SK-N-SH treated with all-trans-retinoic acid at 6 μM for 48 hours (cell line): ENCODE data around the gene PKP4.

ENCODE experiments used
- ARNTL ChIP-seq: fragments of 450-650 bp; formaldehyde crosslinking; IDR thresholded peaks from 2 replicates; pipeline ENCODE4 v1.5.0; 2020; ENCODE audit warnings: low read depth, mild to moderate bottlenecking, moderate library complexity, borderline replicate concordance
- CSDC2 ChIP-seq: fragments of 250-450 bp; sonication (Bioruptor Pico); IDR thresholded peaks from 2 replicates; pipeline ENCODE4 v1.5.0; 2020; ENCODE audit warnings: mild to moderate bottlenecking, moderate library complexity
- RARB ChIP-seq: fragments of 250-450 bp; sonication (Bioruptor Pico); IDR thresholded peaks from 2 replicates; pipeline ENCODE4 v1.8.0; 2021; ENCODE audit warnings: mild to moderate bottlenecking, moderate library complexity
- ZC3H10 ChIP-seq: fragments of 250-450 bp; sonication (Bioruptor Pico); IDR thresholded peaks from 2 replicates; pipeline ENCODE4 v1.5.1; 2021; ENCODE audit warnings: mild to moderate bottlenecking, moderate library complexity
- ZNF70 ChIP-seq: fragments of 450-650 bp; formaldehyde crosslinking; IDR thresholded peaks from 2 replicates; pipeline ENCODE4 v1.5.0; 2020; ENCODE audit warnings: mild to moderate bottlenecking, moderate library complexity
- ZNF8 ChIP-seq: fragments of 450-650 bp; formaldehyde crosslinking; IDR thresholded peaks from 2 replicates; pipeline ENCODE4 v1.5.0; 2020; ENCODE audit warnings: mild to moderate bottlenecking, moderate library complexity
- TF ChIP-seq, protein P1 (sequence below): fragments of 250-450 bp; sonication (Bioruptor Pico); IDR thresholded peaks from 2 replicates; pipeline ENCODE4 v1.8.0; 2020; ENCODE audit warnings: mild to moderate bottlenecking, moderate library complexity, borderline replicate concordance
- TF ChIP-seq, protein P2 (sequence below): fragments of 250-450 bp; sonication (Bioruptor Pico); IDR thresholded peaks from 2 replicates; pipeline ENCODE4 v1.5.1; 2020; ENCODE audit warnings: low read depth, mild to moderate bottlenecking, moderate library complexity
- TF ChIP-seq, protein P3 (sequence below): fragments of 250-450 bp; sonication (Bioruptor Pico); IDR thresholded peaks from 2 replicates; pipeline ENCODE4 v1.8.0; 2021; ENCODE audit warnings: low read depth, mild to moderate bottlenecking, moderate library complexity, borderline replicate concordance
- TF ChIP-seq, protein P4 (sequence below): fragments of 250-450 bp; sonication (Bioruptor Pico); IDR thresholded peaks from 2 replicates; pipeline ENCODE4 v1.5.0; 2020; ENCODE audit warnings: mild to moderate bottlenecking, moderate library complexity
- TF ChIP-seq, protein P5 (sequence below): fragments of 250-450 bp; sonication (Bioruptor Pico); IDR thresholded peaks from 2 replicates; pipeline ENCODE4 v1.5.1; 2021; ENCODE audit warnings: mild to moderate bottlenecking, moderate library complexity

DNA sequence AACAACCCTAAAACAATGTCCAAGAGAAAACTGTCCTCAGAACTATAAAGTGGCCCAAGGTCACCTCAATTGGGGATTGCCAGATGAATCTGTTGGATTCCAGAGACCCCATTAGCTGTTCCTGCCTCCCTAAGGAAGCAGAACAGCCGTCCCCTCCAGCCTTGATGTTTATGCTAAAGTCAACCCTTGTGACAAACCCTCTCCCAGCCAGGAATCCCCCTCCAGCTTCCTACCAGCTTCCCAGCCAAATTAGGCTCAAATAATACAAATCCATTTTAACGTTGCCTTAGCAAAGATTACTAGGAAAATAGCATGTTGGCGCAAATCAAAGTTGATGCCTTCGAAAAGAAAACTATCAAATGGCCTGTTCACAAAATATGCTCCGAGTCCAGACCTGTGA lies 232.6 kb downstream of the PKP4 start:
- TF ChIP-seq CSDC2 (CRISPR knock-in tag) (no peak), ZNF70 (CRISPR knock-in tag) (no peak), RARB (CRISPR knock-in tag) (no peak), ZNF8 (no peak), ZC3H10 (CRISPR knock-in tag) (no peak), ARNTL (CRISPR knock-in tag) (no peak)
- TF ChIP-seq, protein P1, sequence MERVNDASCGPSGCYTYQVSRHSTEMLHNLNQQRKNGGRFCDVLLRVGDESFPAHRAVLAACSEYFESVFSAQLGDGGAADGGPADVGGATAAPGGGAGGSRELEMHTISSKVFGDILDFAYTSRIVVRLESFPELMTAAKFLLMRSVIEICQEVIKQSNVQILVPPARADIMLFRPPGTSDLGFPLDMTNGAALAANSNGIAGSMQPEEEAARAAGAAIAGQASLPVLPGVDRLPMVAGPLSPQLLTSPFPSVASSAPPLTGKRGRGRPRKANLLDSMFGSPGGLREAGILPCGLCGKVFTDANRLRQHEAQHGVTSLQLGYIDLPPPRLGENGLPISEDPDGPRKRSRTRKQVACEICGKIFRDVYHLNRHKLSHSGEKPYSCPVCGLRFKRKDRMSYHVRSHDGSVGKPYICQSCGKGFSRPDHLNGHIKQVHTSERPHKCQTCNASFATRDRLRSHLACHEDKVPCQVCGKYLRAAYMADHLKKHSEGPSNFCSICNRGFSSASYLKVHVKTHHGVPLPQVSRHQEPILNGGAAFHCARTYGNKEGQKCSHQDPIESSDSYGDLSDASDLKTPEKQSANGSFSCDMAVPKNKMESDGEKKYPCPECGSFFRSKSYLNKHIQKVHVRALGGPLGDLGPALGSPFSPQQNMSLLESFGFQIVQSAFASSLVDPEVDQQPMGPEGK (CRISPR knock-in tag): no peak
- TF ChIP-seq, protein P2, sequence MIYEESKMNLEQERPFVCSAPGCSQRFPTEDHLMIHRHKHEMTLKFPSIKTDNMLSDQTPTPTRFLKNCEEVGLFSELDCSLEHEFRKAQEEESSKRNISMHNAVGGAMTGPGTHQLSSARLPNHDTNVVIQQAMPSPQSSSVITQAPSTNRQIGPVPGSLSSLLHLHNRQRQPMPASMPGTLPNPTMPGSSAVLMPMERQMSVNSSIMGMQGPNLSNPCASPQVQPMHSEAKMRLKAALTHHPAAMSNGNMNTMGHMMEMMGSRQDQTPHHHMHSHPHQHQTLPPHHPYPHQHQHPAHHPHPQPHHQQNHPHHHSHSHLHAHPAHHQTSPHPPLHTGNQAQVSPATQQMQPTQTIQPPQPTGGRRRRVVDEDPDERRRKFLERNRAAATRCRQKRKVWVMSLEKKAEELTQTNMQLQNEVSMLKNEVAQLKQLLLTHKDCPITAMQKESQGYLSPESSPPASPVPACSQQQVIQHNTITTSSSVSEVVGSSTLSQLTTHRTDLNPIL (CRISPR knock-in tag): no peak
- TF ChIP-seq, protein P3, sequence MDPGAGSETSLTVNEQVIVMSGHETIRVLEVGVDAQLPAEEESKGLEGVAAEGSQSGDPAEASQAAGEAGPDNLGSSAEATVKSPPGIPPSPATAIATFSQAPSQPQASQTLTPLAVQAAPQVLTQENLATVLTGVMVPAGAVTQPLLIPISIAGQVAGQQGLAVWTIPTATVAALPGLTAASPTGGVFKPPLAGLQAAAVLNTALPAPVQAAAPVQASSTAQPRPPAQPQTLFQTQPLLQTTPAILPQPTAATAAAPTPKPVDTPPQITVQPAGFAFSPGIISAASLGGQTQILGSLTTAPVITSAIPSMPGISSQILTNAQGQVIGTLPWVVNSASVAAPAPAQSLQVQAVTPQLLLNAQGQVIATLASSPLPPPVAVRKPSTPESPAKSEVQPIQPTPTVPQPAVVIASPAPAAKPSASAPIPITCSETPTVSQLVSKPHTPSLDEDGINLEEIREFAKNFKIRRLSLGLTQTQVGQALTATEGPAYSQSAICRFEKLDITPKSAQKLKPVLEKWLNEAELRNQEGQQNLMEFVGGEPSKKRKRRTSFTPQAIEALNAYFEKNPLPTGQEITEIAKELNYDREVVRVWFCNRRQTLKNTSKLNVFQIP (CRISPR knock-in tag): no peak
- TF ChIP-seq, protein P4, sequence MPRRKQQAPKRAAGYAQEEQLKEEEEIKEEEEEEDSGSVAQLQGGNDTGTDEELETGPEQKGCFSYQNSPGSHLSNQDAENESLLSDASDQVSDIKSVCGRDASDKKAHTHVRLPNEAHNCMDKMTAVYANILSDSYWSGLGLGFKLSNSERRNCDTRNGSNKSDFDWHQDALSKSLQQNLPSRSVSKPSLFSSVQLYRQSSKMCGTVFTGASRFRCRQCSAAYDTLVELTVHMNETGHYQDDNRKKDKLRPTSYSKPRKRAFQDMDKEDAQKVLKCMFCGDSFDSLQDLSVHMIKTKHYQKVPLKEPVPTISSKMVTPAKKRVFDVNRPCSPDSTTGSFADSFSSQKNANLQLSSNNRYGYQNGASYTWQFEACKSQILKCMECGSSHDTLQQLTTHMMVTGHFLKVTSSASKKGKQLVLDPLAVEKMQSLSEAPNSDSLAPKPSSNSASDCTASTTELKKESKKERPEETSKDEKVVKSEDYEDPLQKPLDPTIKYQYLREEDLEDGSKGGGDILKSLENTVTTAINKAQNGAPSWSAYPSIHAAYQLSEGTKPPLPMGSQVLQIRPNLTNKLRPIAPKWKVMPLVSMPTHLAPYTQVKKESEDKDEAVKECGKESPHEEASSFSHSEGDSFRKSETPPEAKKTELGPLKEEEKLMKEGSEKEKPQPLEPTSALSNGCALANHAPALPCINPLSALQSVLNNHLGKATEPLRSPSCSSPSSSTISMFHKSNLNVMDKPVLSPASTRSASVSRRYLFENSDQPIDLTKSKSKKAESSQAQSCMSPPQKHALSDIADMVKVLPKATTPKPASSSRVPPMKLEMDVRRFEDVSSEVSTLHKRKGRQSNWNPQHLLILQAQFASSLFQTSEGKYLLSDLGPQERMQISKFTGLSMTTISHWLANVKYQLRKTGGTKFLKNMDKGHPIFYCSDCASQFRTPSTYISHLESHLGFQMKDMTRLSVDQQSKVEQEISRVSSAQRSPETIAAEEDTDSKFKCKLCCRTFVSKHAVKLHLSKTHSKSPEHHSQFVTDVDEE (CRISPR knock-in tag): no peak
- TF ChIP-seq, protein P5, sequence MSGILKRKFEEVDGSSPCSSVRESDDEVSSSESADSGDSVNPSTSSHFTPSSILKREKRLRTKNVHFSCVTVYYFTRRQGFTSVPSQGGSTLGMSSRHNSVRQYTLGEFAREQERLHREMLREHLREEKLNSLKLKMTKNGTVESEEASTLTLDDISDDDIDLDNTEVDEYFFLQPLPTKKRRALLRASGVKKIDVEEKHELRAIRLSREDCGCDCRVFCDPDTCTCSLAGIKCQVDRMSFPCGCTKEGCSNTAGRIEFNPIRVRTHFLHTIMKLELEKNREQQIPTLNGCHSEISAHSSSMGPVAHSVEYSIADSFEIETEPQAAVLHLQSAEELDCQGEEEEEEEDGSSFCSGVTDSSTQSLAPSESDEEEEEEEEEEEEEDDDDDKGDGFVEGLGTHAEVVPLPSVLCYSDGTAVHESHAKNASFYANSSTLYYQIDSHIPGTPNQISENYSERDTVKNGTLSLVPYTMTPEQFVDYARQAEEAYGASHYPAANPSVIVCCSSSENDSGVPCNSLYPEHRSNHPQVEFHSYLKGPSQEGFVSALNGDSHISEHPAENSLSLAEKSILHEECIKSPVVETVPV: no peak
